ENCODE data around the gene EEPD1. TPM values are rescaled to one million over a fixed set of nuclear protein-coding genes. Genes with fewer than 3 reads are reported as not detected.
A peak's percentile ranks its signal among the peaks of the same experiment; 100 is the strongest.
"Not testable (repeated sequence)": the region's sequence is repeated elsewhere in the genome, so short reads cannot be mapped to it uniquely, and the experiment has no call there.

Gene EEPD1
- total RNA-seq, 4 donors from 2014 or later, result 1.8 to 18.4 (median 11.2) TPM

DNA sequence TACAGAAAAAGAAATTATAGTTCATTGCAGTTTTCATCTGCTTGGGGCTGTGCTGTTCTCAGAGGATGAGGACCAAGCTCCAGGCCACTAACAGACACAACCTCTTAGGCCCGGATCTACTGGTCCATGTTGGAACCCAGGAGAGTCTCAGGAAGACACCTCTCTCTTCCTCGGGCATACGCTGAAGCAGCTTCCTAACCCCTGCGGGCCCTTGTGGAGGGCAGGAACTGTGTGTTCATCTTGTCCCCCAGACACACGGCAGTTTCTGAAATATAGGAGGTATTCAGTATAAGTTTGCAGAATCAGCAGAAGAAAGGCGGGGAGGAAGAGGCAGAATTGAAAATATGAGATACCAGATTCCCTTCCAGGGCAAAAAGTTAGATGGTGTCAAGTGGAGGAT lies 78.4 kb downstream of the EEPD1 start:
- H3K27me3 ChIP-seq, result no peaks in the 10 kb centered on the region
- H3K27ac ChIP-seq, result no peak overlapping the region
- intact Hi-C loops (cut with DNase I; ENCODE audit: low total_unique reads), result no loop called here
- TF ChIP-seq CTCF (IDR thresholded peaks at IDR 0.05) (no peak), POLR2A (IDR thresholded peaks at IDR 0.05) (no peak)
- H3K4me3 ChIP-seq, result no peak overlapping the region
- H3K36me3 ChIP-seq, result no peaks in the 10 kb centered on the region
- peaks cover 0 to 5% of the 10 kb centered on the region in 2 donors for H3K4me1 ChIP-seq
- DNase-seq, result no peak
- H3K9me3 ChIP-seq, result no peaks in the 10 kb centered on the region

GRCh38 chr7:36232555-36232954 lies 79.5 kb downstream of the EEPD1 start:
- intact Hi-C loops (cut with DNase I; ENCODE audit: low total_unique reads), result no loop called here
- TF ChIP-seq CTCF (IDR thresholded peaks at IDR 0.05) (no peak), POLR2A (IDR thresholded peaks at IDR 0.05) (no peak)
- DNase-seq, result no peak
- no peak overlapping the region for H3K27ac ChIP-seq
- H3K4me3 ChIP-seq, result no peak overlapping the region
- H3K4me1 ChIP-seq, result peaks cover 0 to 2% of the 10 kb centered on the region in 2 donors
- no peaks in the 10 kb centered on the region for H3K9me3 ChIP-seq
- no peaks in the 10 kb centered on the region for H3K27me3 ChIP-seq
- no peaks in the 10 kb centered on the region for H3K36me3 ChIP-seq

- TF ChIP-seq POLR2A (IDR thresholded peaks at IDR 0.05) (no peak), CTCF (IDR thresholded peaks at IDR 0.05) (no peak)
- H3K4me3 ChIP-seq, result no peak overlapping the region
- no peak for DNase-seq
- no peaks in the 10 kb centered on the region for H3K36me3 ChIP-seq
- H3K9me3 ChIP-seq, result no peaks in the 10 kb centered on the region
- H3K27ac ChIP-seq, result no peak overlapping the region
- H3K27me3 ChIP-seq, result no peaks in the 10 kb centered on the region
- no peaks in the 10 kb centered on the region for H3K4me1 ChIP-seq
- intact Hi-C loops (cut with DNase I; ENCODE audit: low total_unique reads), result no loop called here
Measured at GRCh38 chr7:36232971-36233550, 80.0 kb downstream of the EEPD1 start.

- no peak for DNase-seq
- H3K27me3 ChIP-seq, result no peaks in the 10 kb centered on the region
- no peak overlapping the region for H3K4me3 ChIP-seq
- no peak overlapping the region for H3K27ac ChIP-seq
- H3K4me1 ChIP-seq, result no peaks in the 10 kb centered on the region
- TF ChIP-seq POLR2A (IDR thresholded peaks at IDR 0.05) (no peak), CTCF (IDR thresholded peaks at IDR 0.05) (no peak)
- intact Hi-C loops (cut with DNase I; ENCODE audit: low total_unique reads), result no loop called here
- H3K36me3 ChIP-seq, result no peaks in the 10 kb centered on the region
- no peaks in the 10 kb centered on the region for H3K9me3 ChIP-seq
Measured at GRCh38 chr7:36236073-36236472, 83.0 kb downstream of the EEPD1 start.

DNA sequence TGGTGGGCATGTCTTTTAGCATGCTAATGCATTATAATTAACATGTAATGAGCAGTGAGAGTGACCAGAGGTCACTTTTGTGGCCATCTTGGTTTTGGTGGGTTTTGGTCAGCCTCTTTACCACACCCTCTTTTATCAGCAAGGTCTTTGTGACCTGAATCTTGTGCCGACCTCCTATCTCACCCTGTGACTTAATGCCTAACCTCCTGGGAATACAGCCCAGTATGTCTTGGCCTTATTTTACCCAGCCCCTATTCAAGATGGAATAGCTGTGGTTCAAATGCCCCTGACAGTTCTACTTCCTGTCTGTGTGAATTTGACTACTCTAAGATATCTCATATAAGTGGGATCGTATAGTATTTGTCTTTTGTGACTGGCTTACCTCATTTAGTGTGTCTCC lies 85.1 kb downstream of the EEPD1 start:
- intact Hi-C loops (cut with DNase I; ENCODE audit: low total_unique reads), result no loop called here
- Histone ChIP-seq H3K4me1 (no peaks in the 10 kb centered on the region), H3K36me3 (no peaks in the 10 kb centered on the region), H3K4me3 (no peak overlapping the region), H3K27ac (no peak overlapping the region), H3K9me3 (no peaks in the 10 kb centered on the region), H3K27me3 (no peaks in the 10 kb centered on the region)
- TF ChIP-seq POLR2A (IDR thresholded peaks at IDR 0.05) (no peak), CTCF (IDR thresholded peaks at IDR 0.05) (no peak)
- DNase-seq, result no peak

GRCh38 chr7:36243356-36243755 lies 90.3 kb downstream of the EEPD1 start:
- DNase-seq; H3K36me3 ChIP-seq; intact Hi-C loops (cut with DNase I; ENCODE audit: low total_unique reads): not testable (repeated sequence)

GRCh38 chr7:36244001-36244400 lies 90.9 kb downstream of the EEPD1 start:
- H3K4me3 ChIP-seq; H3K27me3 ChIP-seq; H3K9me3 ChIP-seq; DNase-seq; H3K36me3 ChIP-seq; H3K4me1 ChIP-seq; intact Hi-C loops (cut with DNase I; ENCODE audit: low total_unique reads): not testable (repeated sequence)
- H3K27ac ChIP-seq, result peak overlapping the region in 1 of 2 donors; percentile 27

More at GRCh38 chr7:36243356-36243755, 90.3 kb downstream of the EEPD1 start:
- H3K4me1 ChIP-seq, H3K4me3 ChIP-seq, H3K27ac ChIP-seq, H3K9me3 ChIP-seq, H3K27me3 ChIP-seq: not testable (repeated sequence)

All from uterus (tissue), 4 donors.